Measurements from ENCODE around the gene ATAD3A.
"Not testable (repeated sequence)": the region's sequence is repeated elsewhere in the genome, so short reads cannot be mapped to it uniquely, and the experiment has no call there.

DNA sequence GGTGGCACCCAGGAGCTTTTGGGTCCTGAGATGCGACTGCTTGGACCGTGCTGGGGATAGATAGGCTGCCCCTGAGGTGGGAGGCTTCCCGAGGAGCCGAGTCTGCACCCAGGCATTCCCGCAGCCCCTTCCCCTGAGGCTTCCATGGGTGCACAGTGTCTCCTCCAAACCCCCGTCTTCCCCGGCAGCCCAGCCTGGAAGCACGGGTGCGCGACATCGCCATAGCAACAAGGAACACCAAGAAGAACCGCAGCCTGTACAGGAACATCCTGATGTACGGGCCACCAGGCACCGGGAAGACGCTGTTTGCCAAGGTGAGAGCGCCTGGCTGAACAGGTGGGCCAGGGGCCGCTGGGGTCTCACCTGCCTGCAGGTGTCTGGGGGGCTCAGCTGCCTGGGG lies 11.7 kb downstream of the ATAD3A start:
- TF ChIP-seq, protein P1, sequence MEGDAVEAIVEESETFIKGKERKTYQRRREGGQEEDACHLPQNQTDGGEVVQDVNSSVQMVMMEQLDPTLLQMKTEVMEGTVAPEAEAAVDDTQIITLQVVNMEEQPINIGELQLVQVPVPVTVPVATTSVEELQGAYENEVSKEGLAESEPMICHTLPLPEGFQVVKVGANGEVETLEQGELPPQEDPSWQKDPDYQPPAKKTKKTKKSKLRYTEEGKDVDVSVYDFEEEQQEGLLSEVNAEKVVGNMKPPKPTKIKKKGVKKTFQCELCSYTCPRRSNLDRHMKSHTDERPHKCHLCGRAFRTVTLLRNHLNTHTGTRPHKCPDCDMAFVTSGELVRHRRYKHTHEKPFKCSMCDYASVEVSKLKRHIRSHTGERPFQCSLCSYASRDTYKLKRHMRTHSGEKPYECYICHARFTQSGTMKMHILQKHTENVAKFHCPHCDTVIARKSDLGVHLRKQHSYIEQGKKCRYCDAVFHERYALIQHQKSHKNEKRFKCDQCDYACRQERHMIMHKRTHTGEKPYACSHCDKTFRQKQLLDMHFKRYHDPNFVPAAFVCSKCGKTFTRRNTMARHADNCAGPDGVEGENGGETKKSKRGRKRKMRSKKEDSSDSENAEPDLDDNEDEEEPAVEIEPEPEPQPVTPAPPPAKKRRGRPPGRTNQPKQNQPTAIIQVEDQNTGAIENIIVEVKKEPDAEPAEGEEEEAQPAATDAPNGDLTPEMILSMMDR (conservative IDR thresholded peaks at IDR 0.05; ENCODE audit: low read depth, low read length), result not testable (repeated sequence)
- TF ChIP-seq EZH2 (IDR thresholded peaks at IDR 0.05; ENCODE audit: borderline replicate concordance, low read depth, low read length, poor library complexity, severe bottlenecking), result not testable (repeated sequence)
